Breast epithelium (tissue), 3 donors: ENCODE data around the gene NOSIP.

Experiments
- POLR2A ChIP-seq: fragments of 450-650 bp; IDR thresholded peaks from one replicate; pipeline ENCODE4 v1.6.1; 2016; ENCODE audit warnings: antibody characterized with exemption, mild to moderate bottlenecking, moderate library complexity
- POLR2AphosphoS5 ChIP-seq, 3 donors: sonication (generic); formaldehyde crosslinking; IDR thresholded peaks; one replicate each; pipeline ENCODE4 v1.6.1; 2017; ENCODE audit warnings: antibody characterized with exemption in 3 of 3
- TF ChIP-seq, protein P1 (sequence below), 3 donors: fragments of 450-650 bp; IDR thresholded peaks; one replicate each; pipeline ENCODE4 v1.5.1; 2016 to 2017; ENCODE audit warnings: antibody characterized with exemption in 3 of 3, mild to moderate bottlenecking in 3 of 3, moderate library complexity in 3 of 3

DNA sequence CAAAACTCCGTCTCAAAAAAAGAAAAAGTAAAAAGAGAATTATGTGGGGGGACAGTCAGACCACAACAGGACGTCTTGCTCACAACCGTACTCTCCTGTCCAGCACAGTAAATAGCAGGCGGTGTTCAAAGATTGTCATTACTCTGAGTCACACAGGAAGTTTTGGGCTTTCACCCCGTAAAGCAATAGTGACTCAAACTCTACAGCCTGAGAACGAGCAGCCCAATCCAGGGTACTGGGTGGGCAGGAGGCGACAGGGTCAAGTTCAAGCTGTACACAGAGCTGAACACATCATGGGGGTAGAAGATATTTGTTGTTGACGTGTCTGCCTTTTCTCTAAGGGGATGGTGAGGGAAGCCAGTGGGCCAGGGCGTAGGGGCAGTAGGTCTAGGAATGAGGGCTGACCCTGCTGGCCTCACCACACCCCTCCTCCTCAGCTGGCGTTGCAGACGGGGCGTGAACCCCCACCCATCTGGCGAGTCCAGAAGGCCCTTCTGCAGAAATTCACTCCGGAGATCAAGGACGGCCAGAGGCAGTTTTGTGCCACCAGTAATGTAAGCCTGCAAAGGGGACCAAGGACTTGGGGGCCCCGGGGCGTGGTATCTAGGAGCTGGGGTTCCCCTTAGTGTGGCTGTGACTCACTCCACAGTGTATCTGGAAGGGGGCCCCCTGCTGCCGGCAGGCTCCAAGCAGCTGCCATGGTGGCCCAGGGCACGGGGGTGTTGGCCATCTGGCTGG, 33.9 kb upstream of the NOSIP start:
- TF ChIP-seq, protein P1, sequence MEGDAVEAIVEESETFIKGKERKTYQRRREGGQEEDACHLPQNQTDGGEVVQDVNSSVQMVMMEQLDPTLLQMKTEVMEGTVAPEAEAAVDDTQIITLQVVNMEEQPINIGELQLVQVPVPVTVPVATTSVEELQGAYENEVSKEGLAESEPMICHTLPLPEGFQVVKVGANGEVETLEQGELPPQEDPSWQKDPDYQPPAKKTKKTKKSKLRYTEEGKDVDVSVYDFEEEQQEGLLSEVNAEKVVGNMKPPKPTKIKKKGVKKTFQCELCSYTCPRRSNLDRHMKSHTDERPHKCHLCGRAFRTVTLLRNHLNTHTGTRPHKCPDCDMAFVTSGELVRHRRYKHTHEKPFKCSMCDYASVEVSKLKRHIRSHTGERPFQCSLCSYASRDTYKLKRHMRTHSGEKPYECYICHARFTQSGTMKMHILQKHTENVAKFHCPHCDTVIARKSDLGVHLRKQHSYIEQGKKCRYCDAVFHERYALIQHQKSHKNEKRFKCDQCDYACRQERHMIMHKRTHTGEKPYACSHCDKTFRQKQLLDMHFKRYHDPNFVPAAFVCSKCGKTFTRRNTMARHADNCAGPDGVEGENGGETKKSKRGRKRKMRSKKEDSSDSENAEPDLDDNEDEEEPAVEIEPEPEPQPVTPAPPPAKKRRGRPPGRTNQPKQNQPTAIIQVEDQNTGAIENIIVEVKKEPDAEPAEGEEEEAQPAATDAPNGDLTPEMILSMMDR (IDR thresholded peaks at IDR 0.05): no peak
- TF ChIP-seq POLR2AphosphoS5 (IDR thresholded peaks at IDR 0.05) (no peak), POLR2A (no peak)
